SK-N-SH (cell line): Measurements from ENCODE around the gene GNAT1. TPM values are rescaled to one million over a fixed set of nuclear protein-coding genes. Genes with fewer than 3 reads are reported as not detected.

ENCODE experiments used
- CTCF ChIA-PET: fragments of 300-600, 350-600 bp; formaldehyde crosslinking; extraction: SDS; loops from one replicate; lab custom pipeline; 2021; lab: Yijun Ruan, JAX
- POLR2A ChIA-PET: fragments of 350-600 bp; sonication (Branson Sonifier 250); formaldehyde crosslinking; extraction: SDS; loops from one replicate; lab custom pipeline; 2020; ENCODE audit warnings: antibody characterized with exemption, inconsistent platforms; lab: Yijun Ruan, JAX
- DNase-seq: peaks from one replicate; pipeline ENCODE4 v3.0.0; 2012
- H2AFZ ChIP-seq: fragments of 200-600 bp; sonication (generic); 2 replicates; pipeline ENCODE4 v1.8.1; 2016; ENCODE audit warnings: antibody characterized with exemption, mild to moderate bottlenecking, low read depth
- H3F3A ChIP-seq: fragments of 200-600 bp; sonication (generic); replicated peaks from 2 replicates; pipeline ENCODE3; 2016; ENCODE audit warnings: antibody characterized with exemption, mild to moderate bottlenecking; ENCODE audit not compliant: insufficient read depth
- H3K27ac ChIP-seq, 2 experiments: fragments of 200-500 bp in 1 of 2; fragments of 200-600 bp in 1 of 2; sonication (Bioruptor generic) in 1 of 2; sonication (generic), shearing (Covaris generic) in 1 of 2; 2 replicates each; pipeline versions ENCODE4 v1.5.1 to v1.6.1; 2014 to 2016; ENCODE audit warnings: low read depth in 2 of 2, inconsistent platforms in 1 of 2, low read length in 1 of 2, mild to moderate bottlenecking in 1 of 2, mixed read lengths in 1 of 2
- H3K27me3 ChIP-seq: fragments of 200-600 bp; sonication (generic), shearing (Covaris generic); 2 replicates; pipeline ENCODE4 v1.6.1; 2016; ENCODE audit warnings: mixed run types; ENCODE audit not compliant: insufficient read depth
- H3K36me3 ChIP-seq, 2 experiments: fragments of 200-500 bp in 1 of 2; fragments of 200-600 bp in 1 of 2; sonication (Bioruptor generic) in 1 of 2; sonication (generic) in 1 of 2; replicated peaks in 1 of 2; 2 replicates each; pipeline versions ENCODE3 to v1.5.1; 2014 to 2016; ENCODE audit warnings: low read length in 1 of 2, mild to moderate bottlenecking in 1 of 2; ENCODE audit not compliant: insufficient read depth in 2 of 2, control insufficient read depth in 1 of 2
- H3K4me1 ChIP-seq, 2 experiments: fragments of 200-500 bp in 1 of 2; fragments of 200-600 bp in 1 of 2; sonication (Bioruptor generic) in 1 of 2; sonication (generic), shearing (Covaris generic) in 1 of 2; 2 replicates each; pipeline versions ENCODE4 v1.5.1 to v1.6.1; 2014 to 2016; ENCODE audit warnings: low read depth in 1 of 2, low read length in 1 of 2, mixed run types in 1 of 2; ENCODE audit not compliant: insufficient read depth in 2 of 2, control insufficient read depth in 1 of 2
- H3K4me2 ChIP-seq: fragments of 200-600 bp; sonication (generic), shearing (Covaris generic); 2 replicates; pipeline ENCODE4 v1.6.1; 2017; ENCODE audit warnings: mixed run types
- H3K4me3 ChIP-seq, 2 experiments: fragments of 200-500 bp in 1 of 2; fragments of 200-600 bp in 1 of 2; sonication (Bioruptor generic) in 1 of 2; sonication (generic), shearing (Covaris generic) in 1 of 2; 2 replicates each; pipeline versions ENCODE4 v1.5.1 to v1.8.1; 2014 to 2016; ENCODE audit warnings: low read depth in 2 of 2, inconsistent platforms in 1 of 2, low read length in 1 of 2, mild to moderate bottlenecking in 1 of 2, mixed read lengths in 1 of 2, moderate library complexity in 1 of 2
- H3K79me2 ChIP-seq: fragments of 200-600 bp; sonication (generic); 2 replicates; pipeline ENCODE4 v1.8.1; 2017; ENCODE audit warnings: mild to moderate bottlenecking; ENCODE audit not compliant: insufficient read depth
- H3K9ac ChIP-seq: fragments of 200-600 bp; sonication (generic); 2 replicates; pipeline ENCODE4 v1.6.1; 2017; ENCODE audit warnings: mixed run types
- H3K9me2 ChIP-seq: fragments of 200-600 bp; sonication (generic); 2 replicates; pipeline ENCODE4 v1.6.1; 2017; ENCODE audit warnings: mixed run types
- H3K9me3 ChIP-seq: fragments of 200-600 bp; sonication (generic); 2 replicates; pipeline ENCODE4 v1.6.1; 2017; ENCODE audit warnings: mixed run types, mild to moderate bottlenecking, moderate library complexity
- H4K20me1 ChIP-seq: fragments of 200-600 bp; sonication (generic); 2 replicates; pipeline ENCODE4 v1.6.1; 2017; ENCODE audit warnings: mild to moderate bottlenecking, mixed run types; ENCODE audit not compliant: insufficient read depth
- CHD2 ChIP-seq: fragments of 150-350 bp; IDR thresholded peaks from 2 replicates; pipeline ENCODE4 v1.6.1; 2018; ENCODE audit warnings: low read length; ENCODE audit not compliant: partially characterized antibody
- CTCF ChIP-seq: fragments of 200-600 bp; sonication (generic); IDR thresholded peaks from 2 replicates; pipeline ENCODE4 v1.6.1; 2017; ENCODE audit warnings: antibody characterized with exemption, mild to moderate bottlenecking, moderate library complexity
- ELF1 ChIP-seq: IDR thresholded peaks from 2 replicates; pipeline ENCODE4 v1.4.0; 2012
- EP300 ChIP-seq, 2 experiments: IDR thresholded peaks; 2 replicates each; pipeline versions ENCODE4 v1.4.0 to v1.6.1; 2012; ENCODE audit warnings: borderline replicate concordance in 1 of 2, low read depth in 1 of 2, low read length in 1 of 2
- EZH2phosphoT487 ChIP-seq: fragments of 200-600 bp; sonication (generic); IDR thresholded peaks from 2 replicates; pipeline ENCODE4 v1.6.1; 2017; ENCODE audit warnings: low read depth, mixed run types, mild to moderate bottlenecking, antibody characterized with exemption, moderate library complexity, borderline replicate concordance
- FOSL2 ChIP-seq: IDR thresholded peaks from 2 replicates; pipeline ENCODE4 v1.4.0; 2012; ENCODE audit warnings: low read depth, mild to moderate bottlenecking, moderate library complexity, borderline replicate concordance
- FOXJ3 ChIP-seq: sonication (generic); formaldehyde crosslinking; IDR thresholded peaks from 2 replicates; pipeline ENCODE4 v1.5.1; 2020; ENCODE audit warnings: mild to moderate bottlenecking, missing genetic modification reagents
- FOXM1 ChIP-seq: IDR thresholded peaks from 2 replicates; pipeline ENCODE4 v1.4.0; 2012; ENCODE audit warnings: low read depth, mild to moderate bottlenecking
- GABPA ChIP-seq: IDR thresholded peaks from 2 replicates; pipeline ENCODE4 v1.4.0; 2012; ENCODE audit warnings: low read depth, mild to moderate bottlenecking
- GATA2 ChIP-seq: sonication (generic); formaldehyde crosslinking; IDR thresholded peaks from 2 replicates; pipeline ENCODE4 v1.5.0; 2020; ENCODE audit warnings: mild to moderate bottlenecking, missing genetic modification reagents
- IRF3 ChIP-seq: fragments of 150-350 bp; IDR thresholded peaks from 2 replicates; pipeline ENCODE4 v1.6.1; 2016; ENCODE audit warnings: mild to moderate bottlenecking, low read depth, low read length
- MEF2A ChIP-seq: IDR thresholded peaks from 2 replicates; pipeline ENCODE4 v1.4.0; 2012; ENCODE audit warnings: low read depth, borderline replicate concordance
- MXI1 ChIP-seq: IDR thresholded peaks from 2 replicates; pipeline ENCODE4 v1.6.1; 2012; ENCODE audit warnings: mild to moderate bottlenecking, low read depth, low read length, improper control_type of control experiment
- NRF1 ChIP-seq: IDR thresholded peaks from 2 replicates; pipeline ENCODE4 v1.6.1; 2012; ENCODE audit warnings: low read depth, mild to moderate bottlenecking, low read length
- PBX3 ChIP-seq: IDR thresholded peaks from 2 replicates; pipeline ENCODE4; 2012
- POLR2AphosphoS5 ChIP-seq: IDR thresholded peaks from 2 replicates; pipeline ENCODE4 v1.6.1; 2012; ENCODE audit warnings: low read depth, low read length
- RAD21 ChIP-seq: IDR thresholded peaks from 2 replicates; pipeline ENCODE4 v1.6.1; 2012; ENCODE audit warnings: mild to moderate bottlenecking, low read length
- RCOR1 ChIP-seq: fragments of 150-350 bp; IDR thresholded peaks from 2 replicates; pipeline ENCODE4 v1.6.1; 2017; ENCODE audit warnings: antibody characterized with exemption, low read length
- RFX5 ChIP-seq: IDR thresholded peaks from 2 replicates; pipeline ENCODE4 v1.6.1; 2012; ENCODE audit warnings: mild to moderate bottlenecking, improper control_type of control experiment, low read length
- RXRA ChIP-seq: IDR thresholded peaks from 2 replicates; pipeline ENCODE4 v1.4.0; 2012; ENCODE audit warnings: low read depth, mild to moderate bottlenecking, borderline replicate concordance
- SIN3A ChIP-seq: IDR thresholded peaks from 2 replicates; pipeline ENCODE4 v1.6.1; 2012; ENCODE audit warnings: low read depth, mild to moderate bottlenecking, low read length, moderate library complexity, borderline replicate concordance
- TAF1 ChIP-seq: IDR thresholded peaks from 2 replicates; pipeline ENCODE4 v1.6.1; 2012; ENCODE audit warnings: low read depth, mild to moderate bottlenecking, low read length, moderate library complexity, borderline replicate concordance
- TCF12 ChIP-seq: IDR thresholded peaks from 2 replicates; pipeline ENCODE4 v1.4.0; 2012
- TEAD4 ChIP-seq: IDR thresholded peaks from 2 replicates; pipeline ENCODE4 v1.4.0; 2012; ENCODE audit warnings: mild to moderate bottlenecking, borderline replicate concordance; ENCODE audit not compliant: insufficient read depth
- USF1 ChIP-seq: IDR thresholded peaks from 2 replicates; pipeline ENCODE4 v1.4.0; 2012; ENCODE audit warnings: low read depth, borderline replicate concordance
- YY1 ChIP-seq: IDR thresholded peaks from 2 replicates; pipeline ENCODE4 v1.4.0; 2012; ENCODE audit warnings: low read depth, mild to moderate bottlenecking
- WGBS: methylation state at CpG from one replicate; pipeline ENCODE4 v1.1.6; 2017; ENCODE audit warnings: low lambda C conversion rate; 5-methylcytosine and 5-hydroxymethylcytosine counted together
- polyA plus RNA-seq, 3 experiments: library from polyadenylated mRNA; depleted of rRNA; stranded (reverse); fragments of >200 nt; gene quantifications; 2 replicates each; pipeline ENCODE4 v1.2.3, GENCODE V29; 2012
- TF ChIP-seq, protein P1 (sequence below): IDR thresholded peaks from 2 replicates; pipeline ENCODE4 v1.4.0; 2012; ENCODE audit warnings: low read depth, borderline replicate concordance

The GNAT1 gene
- polyA plus RNA-seq, 1 of the 3 experiments (the other 2 are of a cell fraction), result not detected

GRCh38 chr3:50237754-50238548 is 46.5 kb downstream of the GNAT1 start:
- H3K79me2 ChIP-seq, result peaks cover 70% of the 10 kb centered on the region
- peak overlapping the region; percentile 82 to 98 for H3K4me3 ChIP-seq
- H3K9me2 ChIP-seq, result no peaks in the 10 kb centered on the region
- peaks cover 12% of the 10 kb centered on the region for H3F3A ChIP-seq
- ChIA-PET CTCF (interaction anchor here (0.6 to 61.6 kb wide), 6 partner anchors 6 to 201 kb away, joined by 3 to 1375 read pairs (median 218); partner anchors contain the start of genes GNAI2 and GNAT1), POLR2A (interaction anchor here (0.6 to 1.0 kb wide), 2 partner anchors 21 to 29 kb away, joined by 3 read pairs; no protein-coding TSS in a partner anchor)
- peaks cover 0 to 11% of the 10 kb centered on the region in 2 experiments for H3K36me3 ChIP-seq
- H2AFZ ChIP-seq, result no peak overlapping the region
- 0% methylated on average over 9 of the region's 31 CpGs for WGBS
- peak overlapping the region; percentile 95 for H3K9ac ChIP-seq
- peak overlapping the region; percentile 96 for H3K4me2 ChIP-seq
- peak overlapping the region; percentile 60 to 90 for H3K27ac ChIP-seq
- H3K4me1 ChIP-seq, result peaks cover 8 to 22% of the 10 kb centered on the region in 2 experiments; a peak in 2 of 4 replicates
- peaks cover 51% of the 10 kb centered on the region for H4K20me1 ChIP-seq
- H3K27me3 ChIP-seq, result no peaks in the 10 kb centered on the region
- H3K9me3 ChIP-seq, result no peaks in the 10 kb centered on the region
- peak; percentile 85 for DNase-seq
- TF ChIP-seq NRF1, result no peak
- no peak for TF ChIP-seq FOXM1
- no peak for TF ChIP-seq PBX3
- no peak for TF ChIP-seq RFX5
- no peak for TF ChIP-seq IRF3
- TF ChIP-seq YY1, result peak; percentile 87
- TF ChIP-seq MEF2A, result no peak
- peak; percentile 80 for TF ChIP-seq TAF1
- no peak; the same call in 1 of the 2 replicates for TF ChIP-seq RCOR1
- no peak for TF ChIP-seq RAD21
- peak; percentile 82 for TF ChIP-seq MXI1
- no peak for TF ChIP-seq CTCF
- TF ChIP-seq ELF1, result peak; percentile 69
- no peak for TF ChIP-seq RXRA
- peak; percentile 37 for TF ChIP-seq CHD2
- TF ChIP-seq USF1, result no peak
- no peak for TF ChIP-seq GATA2
- TF ChIP-seq GABPA, result peak; percentile 77
- TF ChIP-seq FOXJ3, result no peak
- peak; percentile 4; the same call in 1 of the 2 replicates for TF ChIP-seq TCF12
- TF ChIP-seq, protein P1, sequence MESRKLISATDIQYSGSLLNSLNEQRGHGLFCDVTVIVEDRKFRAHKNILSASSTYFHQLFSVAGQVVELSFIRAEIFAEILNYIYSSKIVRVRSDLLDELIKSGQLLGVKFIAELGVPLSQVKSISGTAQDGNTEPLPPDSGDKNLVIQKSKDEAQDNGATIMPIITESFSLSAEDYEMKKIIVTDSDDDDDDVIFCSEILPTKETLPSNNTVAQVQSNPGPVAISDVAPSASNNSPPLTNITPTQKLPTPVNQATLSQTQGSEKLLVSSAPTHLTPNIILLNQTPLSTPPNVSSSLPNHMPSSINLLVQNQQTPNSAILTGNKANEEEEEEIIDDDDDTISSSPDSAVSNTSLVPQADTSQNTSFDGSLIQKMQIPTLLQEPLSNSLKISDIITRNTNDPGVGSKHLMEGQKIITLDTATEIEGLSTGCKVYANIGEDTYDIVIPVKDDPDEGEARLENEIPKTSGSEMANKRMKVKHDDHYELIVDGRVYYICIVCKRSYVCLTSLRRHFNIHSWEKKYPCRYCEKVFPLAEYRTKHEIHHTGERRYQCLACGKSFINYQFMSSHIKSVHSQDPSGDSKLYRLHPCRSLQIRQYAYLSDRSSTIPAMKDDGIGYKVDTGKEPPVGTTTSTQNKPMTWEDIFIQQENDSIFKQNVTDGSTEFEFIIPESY, result 0 out of 2 replicates have a peak, but pooled peaks have one; percentile 14
- TF ChIP-seq TEAD4, result no peak
- TF ChIP-seq EZH2phosphoT487, result no peak
- TF ChIP-seq SIN3A, result peak; percentile 85; the same call in 1 of the 2 replicates
- TF ChIP-seq EP300 (IDR thresholded peaks at IDR 0.05; ENCODE audit: borderline replicate concordance in 1 of 2, low read depth in 1 of 2, low read length in 1 of 2), result peak in 1 of 2 experiments; percentile 14; a peak in 1 of 4 replicates
- TF ChIP-seq FOSL2, result no peak
- peak; percentile 85 for TF ChIP-seq POLR2AphosphoS5
